Stimulated activated naive CD8-positive, alpha-beta T cell treated with anti-CD3 and anti-CD28 coated beads, Interleukin-15, amount 100 ng/mL, for 72 hours (primary cell): ENCODE data around the gene CFAP20.
A peak's percentile ranks its signal among the peaks of the same experiment; 100 is the strongest.
"Not testable (repeated sequence)": the region's sequence is repeated elsewhere in the genome, so short reads cannot be mapped to it uniquely, and the experiment has no call there.

Source experiments
- ATAC-seq: fragments of 150-1000 bp; cut with Tn5 transposase; 2 replicates; pipeline ENCODE4 v1.10.0; 2021; ENCODE audit warnings: mild to moderate bottlenecking, moderate library complexity
- DNase-seq, 2 donors: peaks; one replicate each; pipeline ENCODE4 v3.0.0; 2021 to 2022
- H3K27ac Mint-ChIP-seq, 2 donors: one replicate each; pipeline ENCODE4 v1.8.0; 2022; ENCODE audit warnings: mild to moderate bottlenecking in 2 of 2, mixed read lengths in 2 of 2, moderate library complexity in 2 of 2
- H3K27me3 Mint-ChIP-seq: one replicate; pipeline ENCODE4 v1.8.0; 2022; ENCODE audit warnings: mixed read lengths
- H3K4me1 Mint-ChIP-seq: one replicate; pipeline ENCODE4 v1.8.0; 2022; ENCODE audit warnings: mild to moderate bottlenecking, mixed read lengths
- H3K4me3 Mint-ChIP-seq, 2 donors: one replicate each; pipeline ENCODE4 v1.8.0; 2022; ENCODE audit warnings: mild to moderate bottlenecking in 2 of 2, mixed read lengths in 2 of 2, moderate library complexity in 1 of 2
- H3K9me3 Mint-ChIP-seq, 2 donors: one replicate each; pipeline ENCODE4 v1.8.0; 2022; ENCODE audit warnings: mixed read lengths in 2 of 2

Gene CFAP20

GRCh38 chr16:58114827-58115825, 14.1 kb downstream of the CFAP20 start:
- H3K27me3 Mint-ChIP-seq, result no peaks in the 10 kb centered on the region
- H3K4me1 Mint-ChIP-seq, result peaks cover 4% of the 10 kb centered on the region
- no peak overlapping the region for H3K4me3 Mint-ChIP-seq
- no peak for DNase-seq
- no peak for ATAC-seq
- H3K9me3 Mint-ChIP-seq, result no peaks in the 10 kb centered on the region
- no peak overlapping the region for H3K27ac Mint-ChIP-seq

GRCh38 chr16:58111302-58111627, 17.9 kb downstream of the CFAP20 start:
- H3K4me1 Mint-ChIP-seq, result no peaks in the 10 kb centered on the region
- no peaks in the 10 kb centered on the region for H3K9me3 Mint-ChIP-seq
- ATAC-seq (no peak), DNase-seq (no peak)
- H3K27me3 Mint-ChIP-seq, result no peaks in the 10 kb centered on the region
- no peak overlapping the region for H3K27ac Mint-ChIP-seq
- no peak overlapping the region for H3K4me3 Mint-ChIP-seq

- Mint-ChIP-seq H3K4me3 (no peak overlapping the region), H3K27me3 (no peaks in the 10 kb centered on the region), H3K9me3 (no peaks in the 10 kb centered on the region), H3K27ac (no peak overlapping the region), H3K4me1 (no peaks in the 10 kb centered on the region)
- DNase-seq, result no peak
- ATAC-seq, result peak; percentile 28
Observed at GRCh38 chr16:58110571-58111301, 18.4 kb downstream of the CFAP20 start.

GRCh38 chr16:58109881-58110280, 19.3 kb downstream of the CFAP20 start:
- H3K27me3 Mint-ChIP-seq, result no peaks in the 10 kb centered on the region
- no peaks in the 10 kb centered on the region for H3K4me1 Mint-ChIP-seq
- H3K9me3 Mint-ChIP-seq, result no peaks in the 10 kb centered on the region
- H3K4me3 Mint-ChIP-seq, result no peak overlapping the region
- no peak for ATAC-seq
- H3K27ac Mint-ChIP-seq, result no peak overlapping the region
- DNase-seq, result no peak

GRCh38 chr16:58109330-58109729, 19.9 kb downstream of the CFAP20 start:
- DNase-seq, result no peak
- H3K27ac Mint-ChIP-seq, result peak overlapping the region in 1 of 2 donors; percentile 30

DNA sequence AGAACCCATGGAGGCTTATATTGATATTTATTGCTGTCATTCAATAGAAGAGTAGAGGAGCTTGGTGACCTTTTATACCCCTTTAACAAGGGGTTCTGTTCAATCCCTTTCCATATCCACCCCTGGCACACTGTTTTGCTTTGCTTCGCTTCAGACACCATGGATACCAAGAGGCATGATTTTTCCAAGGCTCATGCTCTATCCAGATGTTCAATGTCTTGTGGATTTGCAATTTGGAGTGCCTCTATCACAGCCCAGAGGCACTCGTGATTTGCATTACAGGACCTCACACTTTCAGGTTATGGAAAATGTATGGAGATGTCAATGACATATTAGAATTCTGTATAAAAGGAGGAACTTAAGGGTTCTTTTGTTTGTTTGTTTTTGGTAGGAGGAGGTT, 21.5 kb downstream of the CFAP20 start:
- Mint-ChIP-seq H3K9me3 (no peaks in the 10 kb centered on the region), H3K4me1 (no peaks in the 10 kb centered on the region), H3K27ac (no peak overlapping the region), H3K27me3 (no peaks in the 10 kb centered on the region), H3K4me3 (no peak overlapping the region)
- DNase-seq (no peak), ATAC-seq (no peak)

More at GRCh38 chr16:58109330-58109729, 19.9 kb downstream of the CFAP20 start:
- no peaks in the 10 kb centered on the region for H3K27me3 Mint-ChIP-seq
- no peak for ATAC-seq
- H3K4me1 Mint-ChIP-seq, result no peaks in the 10 kb centered on the region
- no peaks in the 10 kb centered on the region for H3K9me3 Mint-ChIP-seq
- no peak overlapping the region for H3K4me3 Mint-ChIP-seq

DNA sequence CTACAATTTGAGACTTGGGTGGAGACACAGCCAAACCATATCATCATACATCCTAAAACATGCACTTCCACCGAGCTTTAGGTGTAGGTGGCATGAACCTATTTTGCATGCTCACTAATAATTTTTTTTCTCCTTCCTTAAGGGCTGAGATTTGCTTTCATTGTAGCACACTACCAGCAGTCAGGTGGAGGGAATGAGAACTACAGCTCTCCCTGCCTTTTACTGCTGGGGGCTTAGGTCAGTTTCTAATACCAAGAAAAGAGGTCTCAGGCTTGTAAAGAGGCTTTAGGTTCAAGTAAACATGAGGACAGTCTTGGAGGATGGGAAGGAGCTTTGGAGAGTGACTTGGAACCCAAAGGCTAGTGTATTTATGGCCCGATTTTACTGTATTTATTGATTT, 22.0 kb downstream of the CFAP20 start:
- Mint-ChIP-seq H3K27me3 (no peaks in the 10 kb centered on the region), H3K9me3 (no peaks in the 10 kb centered on the region), H3K4me3 (no peak overlapping the region), H3K4me1 (no peaks in the 10 kb centered on the region), H3K27ac (no peak overlapping the region)
- DNase-seq (no peak), ATAC-seq (no peak)

- Mint-ChIP-seq H3K27ac (no peak overlapping the region), H3K4me3 (no peak overlapping the region), H3K27me3 (no peaks in the 10 kb centered on the region), H3K9me3 (no peaks in the 10 kb centered on the region), H3K4me1 (no peaks in the 10 kb centered on the region)
- ATAC-seq (no peak), DNase-seq (no peak)
Observed at GRCh38 chr16:58105631-58106030, 23.6 kb downstream of the CFAP20 start.

GRCh38 chr16:58102665-58103392, 26.4 kb downstream of the CFAP20 start:
- ATAC-seq (no peak), DNase-seq (no peak)
- Mint-ChIP-seq H3K4me3 (no peak overlapping the region), H3K4me1 (no peaks in the 10 kb centered on the region), H3K9me3 (no peaks in the 10 kb centered on the region), H3K27me3 (no peaks in the 10 kb centered on the region), H3K27ac (no peak overlapping the region)

DNA sequence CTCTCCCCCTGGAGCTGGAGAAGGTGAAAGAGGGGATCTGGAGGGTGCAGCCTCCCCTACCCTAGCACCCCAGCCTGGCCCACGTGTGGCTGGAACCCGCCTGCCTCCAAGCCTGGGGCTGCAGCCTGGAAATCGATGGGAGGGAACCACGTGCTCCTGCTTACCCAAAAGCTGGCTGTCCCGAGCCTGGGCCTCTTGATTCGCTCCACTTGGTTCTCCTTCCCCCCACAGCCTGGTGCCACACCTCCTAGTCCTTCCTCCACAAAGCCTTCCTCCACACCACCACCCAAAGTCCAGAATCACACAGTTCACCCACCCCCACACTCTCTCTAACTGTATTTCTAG, 29.3 kb downstream of the CFAP20 start:
- no peak overlapping the region for H3K4me3 Mint-ChIP-seq
- H3K4me1 Mint-ChIP-seq, result no peaks in the 10 kb centered on the region
- DNase-seq (no peak), ATAC-seq (no peak)
- no peaks in the 10 kb centered on the region for H3K9me3 Mint-ChIP-seq
- no peak overlapping the region for H3K27ac Mint-ChIP-seq
- no peaks in the 10 kb centered on the region for H3K27me3 Mint-ChIP-seq

DNA sequence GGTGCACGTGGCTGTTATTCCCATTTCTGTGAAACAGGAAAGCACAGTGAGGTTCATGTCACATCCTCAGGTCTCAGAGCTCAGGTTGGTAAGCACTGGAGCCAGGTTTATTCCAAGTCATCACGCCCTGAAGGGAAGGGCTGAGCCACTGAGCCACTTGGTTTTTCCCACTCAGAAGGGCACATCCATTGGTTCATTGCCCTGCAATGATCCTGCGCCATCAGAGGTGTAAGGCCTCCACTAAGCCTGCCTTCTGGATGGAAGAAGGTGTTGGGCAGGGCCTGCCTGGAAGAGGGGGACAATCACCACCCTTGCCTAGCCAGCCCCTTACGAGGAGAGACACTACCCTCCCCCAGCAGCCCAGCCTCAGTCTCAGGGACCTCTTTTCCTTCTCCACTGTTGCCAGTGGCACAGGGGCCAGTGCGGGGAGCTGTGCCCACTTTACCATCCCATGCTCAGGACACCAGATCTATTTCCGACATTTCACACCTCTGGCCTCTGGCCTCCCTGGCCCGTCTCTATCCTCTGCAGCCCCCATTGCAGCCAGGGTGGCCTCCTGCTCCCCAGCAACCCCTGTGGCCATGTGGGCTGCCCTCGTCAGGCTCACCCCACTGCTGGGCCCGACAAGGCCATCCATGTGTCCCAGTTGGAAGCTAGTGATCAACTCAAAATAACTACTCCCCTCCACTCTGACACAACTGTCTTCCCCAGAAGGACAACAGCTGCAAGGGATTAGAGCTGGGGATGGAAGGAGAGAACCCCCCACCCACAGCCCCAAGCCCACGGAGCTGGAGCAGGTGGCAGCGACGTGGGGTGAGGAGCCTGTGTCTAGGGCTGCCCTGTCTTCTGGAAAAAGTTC, 29.9 kb downstream of the CFAP20 start:
- Mint-ChIP-seq H3K9me3 (no peaks in the 10 kb centered on the region), H3K4me1 (no peaks in the 10 kb centered on the region), H3K27ac (no peak overlapping the region), H3K4me3 (no peak overlapping the region), H3K27me3 (peaks cover under 1% of the 10 kb centered on the region)
- ATAC-seq (no peak), DNase-seq (no peak)

GRCh38 chr16:58098207-58099096, 30.7 kb downstream of the CFAP20 start:
- Mint-ChIP-seq H3K27ac (peak overlapping the region in 1 of 2 donors; percentile 73), H3K27me3 (peaks cover 7% of the 10 kb centered on the region), H3K9me3 (no peaks in the 10 kb centered on the region), H3K4me3 (no peak overlapping the region), H3K4me1 (no peaks in the 10 kb centered on the region)
- DNase-seq (no peak), ATAC-seq (no peak)

GRCh38 chr16:58096249-58096648, 32.9 kb downstream of the CFAP20 start:
- peaks cover 7% of the 10 kb centered on the region for H3K27me3 Mint-ChIP-seq
- DNase-seq (no peak), ATAC-seq (no peak)
- no peak overlapping the region for H3K4me3 Mint-ChIP-seq
- no peak overlapping the region for H3K27ac Mint-ChIP-seq
- H3K9me3 Mint-ChIP-seq, result no peaks in the 10 kb centered on the region
- no peaks in the 10 kb centered on the region for H3K4me1 Mint-ChIP-seq

- not testable (repeated sequence) for H3K27me3 Mint-ChIP-seq, H3K4me1 Mint-ChIP-seq, H3K27ac Mint-ChIP-seq, ATAC-seq, H3K4me3 Mint-ChIP-seq, DNase-seq, H3K9me3 Mint-ChIP-seq
Observed at GRCh38 chr16:58095575-58095960, 33.6 kb downstream of the CFAP20 start.
